ENCODE measurements around the gene ERC1.

DNA sequence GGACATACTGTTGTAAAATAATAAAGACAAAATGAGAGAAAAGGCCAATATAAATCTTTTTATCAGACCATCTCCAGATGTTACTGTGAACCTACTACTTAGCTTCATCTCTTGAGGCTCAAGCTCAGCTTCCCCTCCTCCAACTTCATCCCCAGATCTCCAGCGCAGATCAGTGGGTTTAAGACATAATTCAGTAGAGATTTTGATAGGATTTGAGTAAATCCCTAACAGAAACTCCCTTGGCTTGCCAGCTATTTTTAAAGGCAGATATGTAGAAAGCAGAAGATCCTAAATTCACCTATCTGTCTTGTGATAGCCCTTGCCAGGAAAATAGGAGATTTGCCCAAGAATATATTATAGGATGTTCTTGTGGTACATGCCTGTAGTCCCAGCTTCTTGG lies 366.7 kb downstream of the ERC1 start:
- TF ChIP-seq, protein P1, sequence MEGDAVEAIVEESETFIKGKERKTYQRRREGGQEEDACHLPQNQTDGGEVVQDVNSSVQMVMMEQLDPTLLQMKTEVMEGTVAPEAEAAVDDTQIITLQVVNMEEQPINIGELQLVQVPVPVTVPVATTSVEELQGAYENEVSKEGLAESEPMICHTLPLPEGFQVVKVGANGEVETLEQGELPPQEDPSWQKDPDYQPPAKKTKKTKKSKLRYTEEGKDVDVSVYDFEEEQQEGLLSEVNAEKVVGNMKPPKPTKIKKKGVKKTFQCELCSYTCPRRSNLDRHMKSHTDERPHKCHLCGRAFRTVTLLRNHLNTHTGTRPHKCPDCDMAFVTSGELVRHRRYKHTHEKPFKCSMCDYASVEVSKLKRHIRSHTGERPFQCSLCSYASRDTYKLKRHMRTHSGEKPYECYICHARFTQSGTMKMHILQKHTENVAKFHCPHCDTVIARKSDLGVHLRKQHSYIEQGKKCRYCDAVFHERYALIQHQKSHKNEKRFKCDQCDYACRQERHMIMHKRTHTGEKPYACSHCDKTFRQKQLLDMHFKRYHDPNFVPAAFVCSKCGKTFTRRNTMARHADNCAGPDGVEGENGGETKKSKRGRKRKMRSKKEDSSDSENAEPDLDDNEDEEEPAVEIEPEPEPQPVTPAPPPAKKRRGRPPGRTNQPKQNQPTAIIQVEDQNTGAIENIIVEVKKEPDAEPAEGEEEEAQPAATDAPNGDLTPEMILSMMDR (conservative IDR thresholded peaks at IDR 0.05; ENCODE audit: low read depth, low read length) = no peak
- TF ChIP-seq POLR2A (IDR thresholded peaks at IDR 0.05; ENCODE audit: low read depth, low read length) (no peak), CHD1 (IDR thresholded peaks at IDR 0.05; ENCODE audit: low read depth, low read length) (no peak), MXI1 (IDR thresholded peaks at IDR 0.05; ENCODE audit: borderline replicate concordance, low read depth, low read length) (no peak), RAD21 (IDR thresholded peaks at IDR 0.05; ENCODE audit: low read length) (no peak), CEBPB (IDR thresholded peaks at IDR 0.05; ENCODE audit: low read depth, low read length) (no peak), MAFK (IDR thresholded peaks at IDR 0.05; ENCODE audit: low read depth, low read length) (no peak), SMC3 (IDR thresholded peaks at IDR 0.05; ENCODE audit: low read depth, low read length) (no peak), BHLHE40 (IDR thresholded peaks at IDR 0.05; ENCODE audit: low read depth, low read length) (no peak), ELK1 (IDR thresholded peaks at IDR 0.05; ENCODE audit: borderline replicate concordance, low read depth, low read length) (no peak)
